Endothelial cell of umbilical vein (primary cell): ENCODE data around the gene GRPEL1. TPM values are rescaled to one million over a fixed set of nuclear protein-coding genes. Genes with fewer than 3 reads are reported as not detected.

ENCODE experiments used
- BruUV-seq: library from RNA; stranded (reverse); fragments of 400-500 nt; replicated peaks from 2 replicates; lab custom pipeline; 2021; lab: Mats Ljungman, UMichigan
- CTCF ChIA-PET: fragments of 300-600, 350-600 bp; sonication (Branson Sonifier 250); formaldehyde crosslinking; loops from one replicate; lab custom pipeline; 2021; ENCODE audit warnings: antibody characterized with exemption, inconsistent platforms; lab: Charles Lee
- POLR2A ChIA-PET: fragments of 300-600, 350-600 bp; sonication (Branson Sonifier 250); formaldehyde crosslinking; loops from one replicate; lab custom pipeline; 2021; ENCODE audit warnings: antibody characterized with exemption, inconsistent platforms; lab: Charles Lee
- DNase-seq: peaks from one replicate; pipeline ENCODE4 v3.0.0-alpha.2; 2011; ENCODE audit warnings: low read depth, low spot score
- FAIRE-seq: peaks from 2 replicates; lab custom pipeline; 2011; peaks lifted over from hg19 to GRCh38; lab: Jason Lieb, UNC
- H2AFZ ChIP-seq: 2 replicates; pipeline ENCODE4 v1.6.0; 2012; ENCODE audit warnings: low read depth, low read length, control low read depth, inconsistent platforms
- H3K27ac ChIP-seq: 2 replicates; pipeline ENCODE4 v1.5.1; 2011; ENCODE audit warnings: low read depth, mild to moderate bottlenecking, control low read depth, low read length, moderate library complexity; ENCODE audit not compliant: insufficient read depth
- H3K27me3 ChIP-seq, 2 experiments: 2 replicates each; pipeline versions ENCODE4 v1.6.0 to v1.6.1; 2011; ENCODE audit warnings: low read length in 2 of 2, mixed read lengths in 1 of 2; ENCODE audit not compliant: control insufficient read depth in 2 of 2, insufficient read depth in 2 of 2
- H3K36me3 ChIP-seq, 2 experiments: 2 replicates in 1 of 2; 3 replicates in 1 of 2; pipeline ENCODE4 v1.5.1; 2011; ENCODE audit warnings: low read length in 2 of 2, mild to moderate bottlenecking in 1 of 2, moderate library complexity in 1 of 2; ENCODE audit not compliant: control insufficient read depth in 2 of 2, insufficient read depth in 2 of 2; ENCODE audit errors: extremely low read depth in 1 of 2
- H3K4me1 ChIP-seq: 3 replicates; pipeline ENCODE4 v1.5.1; 2011; ENCODE audit warnings: mild to moderate bottlenecking, low read length; ENCODE audit not compliant: control insufficient read depth, insufficient read depth; ENCODE audit errors: extremely low read depth
- H3K4me2 ChIP-seq: 2 replicates; pipeline ENCODE4 v1.6.1; 2011; ENCODE audit warnings: low read length, control low read depth, mixed read lengths; ENCODE audit not compliant: insufficient read depth
- H3K4me3 ChIP-seq, 3 experiments: fragments of 200-600 bp in 1 of 3; sonication (generic), shearing (Covaris generic) in 1 of 3; replicated peaks in 1 of 3; 2 replicates each; pipeline ENCODE4 v1.5.1; 2011 to 2016; ENCODE audit warnings: control low read depth in 3 of 3, low read length in 3 of 3, mild to moderate bottlenecking in 2 of 3, inconsistent platforms in 1 of 3, low read depth in 1 of 3, moderate library complexity in 1 of 3; ENCODE audit not compliant: insufficient read depth in 1 of 3
- H3K79me2 ChIP-seq: 2 replicates; pipeline ENCODE4 v1.6.0; 2012; ENCODE audit warnings: low read length, inconsistent platforms; ENCODE audit not compliant: control insufficient read depth, insufficient read depth
- H3K9ac ChIP-seq: replicated peaks from 2 replicates; pipeline ENCODE3; 2011; ENCODE audit warnings: low read length, control low read depth; ENCODE audit not compliant: insufficient read depth; ENCODE audit errors: extremely low read depth
- H3K9me1 ChIP-seq: replicated peaks from 3 replicates; pipeline ENCODE4 v1.6.0; 2011; ENCODE audit warnings: mild to moderate bottlenecking, low read length; ENCODE audit not compliant: control insufficient read depth, insufficient read depth; ENCODE audit errors: extremely low read depth
- H3K9me3 ChIP-seq: replicated peaks from 2 replicates; pipeline ENCODE4 v1.5.1; 2012; ENCODE audit warnings: low read length, inconsistent platforms; ENCODE audit not compliant: control insufficient read depth, insufficient read depth
- H4K20me1 ChIP-seq: replicated peaks from 2 replicates; pipeline ENCODE3; 2011; ENCODE audit warnings: mild to moderate bottlenecking, low read length; ENCODE audit not compliant: control insufficient read depth, insufficient read depth; ENCODE audit errors: extremely low read depth
- CTCF ChIP-seq, 2 donors: IDR thresholded peaks; 1 replicate in 1 of 2; 2 replicates in 1 of 2; pipeline ENCODE4 v1.5.1; 2011; ENCODE audit warnings: low read length in 2 of 2, mild to moderate bottlenecking in 2 of 2, moderate library complexity in 2 of 2, control low read depth in 1 of 2, inconsistent platforms in 1 of 2, low read depth in 1 of 2; ENCODE audit not compliant: insufficient read depth in 1 of 2; ENCODE audit errors: extremely low read depth in 1 of 2
- GATA2 ChIP-seq: IDR thresholded peaks from 2 replicates; pipeline ENCODE4 v1.7.0; 2011; ENCODE audit warnings: low read depth, mild to moderate bottlenecking, moderate library complexity, mixed read lengths, low read length; ENCODE audit not compliant: insufficient read length, insufficient read depth
- MAX ChIP-seq: IDR thresholded peaks from 2 replicates; pipeline ENCODE4 v1.6.1; 2011; ENCODE audit not compliant: insufficient read depth, insufficient read length
- MYC ChIP-seq: IDR thresholded peaks from one replicate; pipeline ENCODE4 v1.6.1; 2011; ENCODE audit warnings: mild to moderate bottlenecking, low read depth, low read length
- dilution Hi-C: fragments of 300-500 bp; cut with MboI; formaldehyde crosslinking; loops from one replicate; pipeline ENCODE4 v1.15.0; 2019; ENCODE audit warnings: low sequenced_read_pairs; ENCODE audit not compliant: extremely low pct_ligation_motif_present
- intact Hi-C: fragments of 100-400 bp; cut with micrococcal nuclease; formaldehyde crosslinking; loops from one replicate; pipeline ENCODE4 v1.10.0; 2022
- polyA plus RNA-seq, 4 experiments: library from polyadenylated mRNA; depleted of rRNA in 3 of 4; stranded (reverse) in 3 of 4; unstranded in 1 of 4; fragments of >200 nt; gene quantifications; 2 replicates each; pipeline versions ENCODE4 v1.2.1 to v1.2.3, GENCODE V29; 2011 to 2012; ENCODE audit warnings: missing spikeins in 1 of 4
- total RNA-seq: library from RNA; stranded (reverse); gene quantifications from 2 replicates; pipeline ENCODE4 v1.2.3, GENCODE V29; 2021

The GRPEL1 gene
- total and polyA plus RNA-seq, 2 donors (not counting 3 experiments of a cell fraction or from before 2014, with no cell fraction given), result 17.3 to 42.6 TPM

GRCh38 chr4:7046971-7047370, 20.9 kb downstream of the GRPEL1 start:
- peaks cover 48% of the 10 kb centered on the region for H3K79me2 ChIP-seq
- ChIA-PET CTCF (interaction anchor here (0.8 kb wide), 1 partner anchor 24 kb away, joined by 4 read pairs; no protein-coding TSS in a partner anchor), POLR2A (no interaction called here)
- BruUV-seq, result no TSS peak
- no peaks in the 10 kb centered on the region for H3K27me3 ChIP-seq
- intact Hi-C loops, result loop anchor here (10.0 kb wide), 1 partner anchor 262 kb away; the partner anchor contains the start of gene KIAA0232
- no peak overlapping the region for H3K9ac ChIP-seq
- no peaks in the 10 kb centered on the region for H4K20me1 ChIP-seq
- H3K9me1 ChIP-seq, result no peaks in the 10 kb centered on the region
- no peak for DNase-seq
- TF ChIP-seq MYC (no peak), CTCF (IDR thresholded peaks at IDR 0.05; ENCODE audit: extremely low read depth in 1 of 2, insufficient read depth in 1 of 2, low read depth in 1 of 2, low read length in 2 of 2) (no peak), MAX (no peak), GATA2 (no peak)
- no peak for FAIRE-seq
- no peaks in the 10 kb centered on the region for H3K36me3 ChIP-seq
- no peak overlapping the region for H3K27ac ChIP-seq
- no peaks in the 10 kb centered on the region for H3K9me3 ChIP-seq
- dilution Hi-C loops, result no loop called here
- no peak overlapping the region for H3K4me3 ChIP-seq
- H2AFZ ChIP-seq, result no peak overlapping the region
- H3K4me2 ChIP-seq, result no peak overlapping the region
- H3K4me1 ChIP-seq, result peaks cover 12% of the 10 kb centered on the region
